Loucy (cell line): Measurements from ENCODE around the gene CCDC142.
A peak's percentile ranks its signal among the peaks of the same experiment; 100 is the strongest.
"Not testable (repeated sequence)": the region's sequence is repeated elsewhere in the genome, so short reads cannot be mapped to it uniquely, and the experiment has no call there.

Source experiments
- H2AFZ ChIP-seq: fragments of 200-600 bp; sonication (generic); 2 replicates; pipeline ENCODE4 v1.6.0; 2016; ENCODE audit warnings: antibody characterized with exemption, mild to moderate bottlenecking, low read length, moderate library complexity
- H3F3A ChIP-seq: fragments of 200-600 bp; 2 replicates; pipeline ENCODE4 v1.6.0; 2016; ENCODE audit warnings: antibody characterized with exemption, low read depth, mild to moderate bottlenecking
- H3K27me3 ChIP-seq: fragments of 200-600 bp; sonication (generic); 2 replicates; pipeline ENCODE4 v1.6.1; 2014; ENCODE audit warnings: low read length, mild to moderate bottlenecking; ENCODE audit not compliant: insufficient read depth, poor library complexity, severe bottlenecking
- H3K36me3 ChIP-seq: fragments of 200-600 bp; sonication (generic); 2 replicates; pipeline ENCODE4 v1.6.1; 2016; ENCODE audit warnings: low read length; ENCODE audit not compliant: insufficient read depth
- H3K4me1 ChIP-seq: fragments of 200-600 bp; sonication (generic); 2 replicates; pipeline ENCODE4 v1.5.1; 2014; ENCODE audit warnings: low read length, mild to moderate bottlenecking; ENCODE audit not compliant: insufficient read depth, poor library complexity, severe bottlenecking
- H3K4me2 ChIP-seq: fragments of 200-600 bp; sonication (generic); 2 replicates; pipeline ENCODE4 v1.6.0; 2014; ENCODE audit warnings: antibody characterized with exemption, low read length, low read depth, mild to moderate bottlenecking; ENCODE audit not compliant: poor library complexity, severe bottlenecking
- H3K4me3 ChIP-seq: fragments of 200-600 bp; sonication (generic); 2 replicates; pipeline ENCODE4 v1.5.1; 2014; ENCODE audit warnings: low read length, mild to moderate bottlenecking, mixed read lengths; ENCODE audit not compliant: poor library complexity, severe bottlenecking
- H3K79me2 ChIP-seq: fragments of 200-600 bp; sonication (generic); 2 replicates; pipeline ENCODE4 v1.6.1; 2014; ENCODE audit warnings: low read length; ENCODE audit not compliant: insufficient read depth
- H3K9ac ChIP-seq: fragments of 200-600 bp; sonication (generic); 2 replicates; pipeline ENCODE4 v1.6.0; 2014; ENCODE audit warnings: mild to moderate bottlenecking, low read depth, low read length, moderate library complexity; ENCODE audit not compliant: poor library complexity, severe bottlenecking
- H3K9me2 ChIP-seq: fragments of 200-600 bp; sonication (generic); replicated peaks from 2 replicates; pipeline ENCODE4 v1.6.1; 2016; ENCODE audit warnings: low read depth, low read length, mixed read lengths
- H3K9me3 ChIP-seq: fragments of 200-600 bp; sonication (generic); 2 replicates; pipeline ENCODE4 v1.6.1; 2014; ENCODE audit warnings: mild to moderate bottlenecking, antibody characterized with exemption, low read length, low read depth; ENCODE audit not compliant: insufficient read depth
- H4K20me1 ChIP-seq: fragments of 200-600 bp; sonication (generic); 2 replicates; pipeline ENCODE4 v1.6.0; 2014; ENCODE audit warnings: antibody characterized with exemption, low read length, mild to moderate bottlenecking; ENCODE audit not compliant: insufficient read depth, poor library complexity, severe bottlenecking
- CTCF ChIP-seq: fragments of 200-600 bp; sonication (generic); conservative IDR thresholded peaks from 2 replicates; pipeline ENCODE4 v1.5.1; 2014; ENCODE audit warnings: mild to moderate bottlenecking, antibody characterized with exemption, low read length
- EZH2phosphoT487 ChIP-seq: fragments of 200-600 bp; IDR thresholded peaks from 2 replicates; pipeline ENCODE4 v1.6.1; 2018; ENCODE audit warnings: antibody characterized with exemption, mild to moderate bottlenecking, moderate library complexity, borderline replicate concordance

CCDC142 gene

GRCh38 chr2:74462054-74462785 is 20.6 kb downstream of the CCDC142 start:
- Histone ChIP-seq H3K4me3 (no peak overlapping the region), H2AFZ (no peak overlapping the region), H3K4me2 (no peak overlapping the region), H3K36me3 (no peaks in the 10 kb centered on the region; the same call in 1 of the 2 replicates), H3K27me3 (no peaks in the 10 kb centered on the region), H3K4me1 (peaks cover 13% of the 10 kb centered on the region), H3K9ac (no peak overlapping the region), H4K20me1 (peaks cover 7% of the 10 kb centered on the region), H3K9me2 (no peaks in the 10 kb centered on the region), H3F3A (peaks cover 4% of the 10 kb centered on the region; the same call in 1 of the 2 replicates), H3K9me3 (no peaks in the 10 kb centered on the region), H3K79me2 (peaks cover 40% of the 10 kb centered on the region)
- TF ChIP-seq CTCF (no peak), EZH2phosphoT487 (no peak)

DNA sequence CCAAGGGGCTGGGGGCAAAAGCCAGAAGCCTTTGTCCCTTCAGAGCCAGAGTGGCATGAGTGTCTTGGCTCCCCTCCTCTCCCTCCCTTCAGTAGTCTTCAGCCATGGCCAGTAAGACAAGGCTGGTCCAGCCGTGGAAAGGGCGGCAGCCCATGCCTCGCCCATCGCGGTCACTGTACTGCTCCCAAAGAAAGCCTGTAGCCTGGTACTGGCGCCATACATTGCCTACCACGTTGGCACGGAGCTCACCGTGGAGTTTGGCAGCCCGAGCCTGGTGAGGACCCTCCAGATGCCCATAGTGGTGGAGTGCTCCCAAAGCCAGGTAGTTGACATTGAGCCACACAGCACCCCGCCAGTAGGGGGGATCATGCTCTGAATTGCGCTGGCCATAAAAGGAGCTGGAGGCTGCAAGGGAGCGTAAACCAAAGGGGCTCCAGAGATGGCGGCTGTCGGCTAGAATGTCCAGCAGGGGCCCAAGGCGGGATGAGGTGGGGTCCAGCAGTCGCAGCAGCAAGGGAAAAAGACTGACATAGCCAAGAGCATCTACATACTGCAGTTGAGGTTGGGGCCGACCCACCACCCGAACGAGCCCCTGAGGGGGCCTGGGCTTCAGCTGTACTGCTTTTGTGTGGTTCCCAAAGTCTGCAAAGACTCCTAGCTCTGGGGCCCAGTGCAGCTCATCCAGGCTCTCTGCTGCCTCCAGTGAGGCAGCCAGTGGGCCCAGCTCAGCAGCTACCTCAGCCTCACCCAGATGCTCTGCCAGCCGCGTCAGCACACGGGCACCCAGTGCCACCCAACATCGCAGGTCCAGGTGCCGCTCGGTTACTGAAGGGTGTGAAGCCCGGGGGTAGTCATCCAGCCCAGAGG is 21.4 kb downstream of the CCDC142 start:
- H3K27me3 ChIP-seq = no peaks in the 10 kb centered on the region
- H3K79me2 ChIP-seq = peaks cover 45% of the 10 kb centered on the region
- H3K9me3 ChIP-seq = no peaks in the 10 kb centered on the region
- H2AFZ ChIP-seq = no peak overlapping the region
- peaks cover 18% of the 10 kb centered on the region for H3K4me1 ChIP-seq
- no peak overlapping the region for H3K4me2 ChIP-seq
- no peaks in the 10 kb centered on the region for H3K9me2 ChIP-seq
- H3K36me3 ChIP-seq = no peaks in the 10 kb centered on the region; the same call in 1 of the 2 replicates
- TF ChIP-seq CTCF (peak; percentile 46), EZH2phosphoT487 (no peak)
- H4K20me1 ChIP-seq = peaks cover 7% of the 10 kb centered on the region
- no peak overlapping the region for H3K4me3 ChIP-seq
- peaks cover 9% of the 10 kb centered on the region for H3F3A ChIP-seq
- no peak overlapping the region for H3K9ac ChIP-seq

- H3K79me2 ChIP-seq = peaks cover 52% of the 10 kb centered on the region
- H3K9me2 ChIP-seq, H4K20me1 ChIP-seq, H3F3A ChIP-seq, H3K9ac ChIP-seq, H3K9me3 ChIP-seq, H3K4me3 ChIP-seq, H2AFZ ChIP-seq, H3K36me3 ChIP-seq, H3K27me3 ChIP-seq, H3K4me2 ChIP-seq: not testable (repeated sequence)
- H3K4me1 ChIP-seq = peaks cover 27% of the 10 kb centered on the region
Measured at GRCh38 chr2:74460187-74460586, 22.6 kb downstream of the CCDC142 start.

DNA sequence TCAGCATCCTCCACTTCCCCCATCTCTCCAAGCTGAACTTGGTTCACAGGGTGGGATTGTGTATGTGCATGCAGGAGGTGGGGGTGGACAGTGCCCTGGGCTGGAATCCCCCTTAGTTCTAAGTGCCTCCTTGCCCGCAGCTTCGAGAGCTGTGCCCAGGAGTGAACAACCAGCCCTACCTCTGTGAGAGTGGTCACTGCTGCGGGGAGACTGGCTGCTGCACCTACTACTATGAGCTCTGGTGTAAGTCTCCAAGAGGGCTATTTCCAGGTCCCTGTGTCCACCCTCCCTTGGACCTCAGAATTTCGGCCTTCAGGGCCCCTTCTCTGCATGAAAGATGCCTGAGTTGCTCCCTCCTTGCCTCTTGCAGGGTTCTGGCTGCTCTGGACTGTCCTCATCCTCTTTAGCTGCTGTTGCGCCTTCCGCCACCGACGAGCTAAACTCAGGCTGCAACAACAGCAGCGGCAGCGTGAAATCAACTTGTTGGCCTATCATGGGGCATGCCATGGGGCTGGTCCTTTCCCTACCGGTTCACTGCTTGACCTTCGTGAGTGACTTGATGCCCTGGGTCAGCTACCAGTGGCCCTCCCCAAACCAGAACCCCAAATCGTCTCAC is 23.2 kb downstream of the CCDC142 start:
- not testable (repeated sequence) for H4K20me1 ChIP-seq, H3K9me2 ChIP-seq, H3K36me3 ChIP-seq, H2AFZ ChIP-seq, H3K9me3 ChIP-seq, H3F3A ChIP-seq, H3K27me3 ChIP-seq
- Histone ChIP-seq H3K4me2 (peak overlapping the region; percentile 86), H3K79me2 (peaks cover 49% of the 10 kb centered on the region), H3K4me3 (peak overlapping the region; percentile 97), H3K4me1 (peaks cover 26% of the 10 kb centered on the region), H3K9ac (peak overlapping the region; percentile 91)
